HG03196 (cell line): ENCODE data around the gene TM9SF4.
A peak's percentile ranks its signal among the peaks of the same experiment; 100 is the strongest.

Experiments
- ATAC-seq: cut with Tn5 transposase; IDR thresholded peaks from one replicate; pipeline ENCODE4 v1.9.1; 2021; ENCODE audit not compliant: unreplicated experiment

Gene TM9SF4

DNA sequence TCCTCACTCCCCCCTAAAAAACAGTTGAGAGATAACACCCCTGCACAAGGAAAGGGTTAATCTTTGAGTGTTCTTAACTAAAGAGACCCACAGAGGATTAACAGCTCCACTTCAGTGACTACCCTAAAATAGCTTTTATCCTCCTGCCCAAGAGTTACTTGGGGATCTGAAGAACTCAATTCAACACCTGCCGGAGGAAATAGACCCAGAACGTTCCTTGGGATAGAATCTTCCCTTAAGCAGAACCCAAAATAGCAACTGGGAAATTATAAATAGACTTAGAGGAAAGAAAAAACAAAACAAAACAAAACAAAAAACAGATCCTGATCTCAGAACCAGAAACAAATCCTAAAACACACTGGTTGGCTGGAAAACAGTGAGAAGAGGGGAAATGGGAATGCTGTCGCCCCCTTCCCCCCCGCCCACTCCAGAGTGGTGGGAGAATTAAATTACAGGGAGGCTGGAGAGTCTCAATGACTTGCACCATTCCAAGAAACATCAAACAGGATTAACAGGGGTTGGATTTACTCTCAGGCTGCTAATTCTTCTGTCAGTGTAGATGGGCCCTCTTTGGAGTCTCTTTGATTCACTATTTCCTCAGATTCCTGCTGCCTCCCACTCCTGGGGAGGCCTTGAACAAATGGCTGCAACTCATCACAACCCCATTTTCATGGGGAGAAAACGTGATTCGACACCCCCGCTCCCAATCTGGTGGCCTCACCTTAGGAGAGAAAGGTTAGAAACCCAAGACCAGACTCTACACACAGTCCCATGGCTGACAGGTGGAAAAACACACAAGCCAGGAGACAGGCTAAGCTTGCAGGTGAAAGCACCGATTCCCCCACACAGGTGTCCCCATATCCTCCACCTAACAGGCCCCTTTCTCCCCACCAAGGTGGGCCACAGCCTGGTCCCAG is 96.6 kb downstream of the TM9SF4 start:
- no peak for ATAC-seq

DNA sequence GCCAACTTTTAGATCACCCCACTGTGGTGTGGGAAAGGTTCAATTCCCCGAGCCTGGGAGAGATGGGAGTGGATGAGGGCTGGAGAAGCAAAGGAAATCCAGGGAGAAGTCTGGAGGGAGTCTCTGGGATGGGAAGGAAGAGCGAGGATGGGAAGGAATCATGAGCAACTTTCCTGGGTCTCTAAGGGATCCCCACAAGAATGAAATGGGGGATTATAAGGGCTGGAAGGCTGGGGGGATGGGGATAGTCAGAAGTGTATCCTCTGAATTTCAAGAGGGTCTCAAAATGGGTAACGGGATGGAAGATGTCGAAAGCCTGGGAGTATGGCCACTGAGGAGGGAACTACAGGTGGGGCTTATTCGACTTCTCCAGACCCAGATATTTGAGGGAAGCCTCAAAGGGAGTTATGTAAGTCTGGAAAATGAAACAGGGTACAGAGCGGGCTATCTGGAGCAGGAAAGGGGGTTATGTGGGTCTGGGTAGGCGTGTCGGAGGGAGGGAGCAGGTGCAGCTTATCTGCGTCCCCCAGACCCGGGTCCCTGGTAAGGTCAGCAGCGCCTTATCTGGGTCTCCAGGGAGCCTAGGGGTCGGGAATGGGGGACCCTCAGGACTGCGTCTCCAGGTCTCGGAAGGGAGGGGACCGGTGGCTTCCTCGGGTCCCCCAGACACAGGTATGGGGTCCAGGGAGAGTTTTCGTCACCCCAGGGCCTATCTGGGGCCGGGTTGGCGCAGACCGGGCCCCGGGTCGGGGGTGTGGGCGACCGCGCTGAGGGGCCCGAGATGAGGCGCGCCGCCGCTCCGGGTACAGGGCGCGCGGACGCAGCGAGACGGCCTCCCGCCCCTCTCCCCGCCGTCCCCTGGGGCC is 97.5 kb downstream of the TM9SF4 start:
- ATAC-seq, result peak; percentile 16

DNA sequence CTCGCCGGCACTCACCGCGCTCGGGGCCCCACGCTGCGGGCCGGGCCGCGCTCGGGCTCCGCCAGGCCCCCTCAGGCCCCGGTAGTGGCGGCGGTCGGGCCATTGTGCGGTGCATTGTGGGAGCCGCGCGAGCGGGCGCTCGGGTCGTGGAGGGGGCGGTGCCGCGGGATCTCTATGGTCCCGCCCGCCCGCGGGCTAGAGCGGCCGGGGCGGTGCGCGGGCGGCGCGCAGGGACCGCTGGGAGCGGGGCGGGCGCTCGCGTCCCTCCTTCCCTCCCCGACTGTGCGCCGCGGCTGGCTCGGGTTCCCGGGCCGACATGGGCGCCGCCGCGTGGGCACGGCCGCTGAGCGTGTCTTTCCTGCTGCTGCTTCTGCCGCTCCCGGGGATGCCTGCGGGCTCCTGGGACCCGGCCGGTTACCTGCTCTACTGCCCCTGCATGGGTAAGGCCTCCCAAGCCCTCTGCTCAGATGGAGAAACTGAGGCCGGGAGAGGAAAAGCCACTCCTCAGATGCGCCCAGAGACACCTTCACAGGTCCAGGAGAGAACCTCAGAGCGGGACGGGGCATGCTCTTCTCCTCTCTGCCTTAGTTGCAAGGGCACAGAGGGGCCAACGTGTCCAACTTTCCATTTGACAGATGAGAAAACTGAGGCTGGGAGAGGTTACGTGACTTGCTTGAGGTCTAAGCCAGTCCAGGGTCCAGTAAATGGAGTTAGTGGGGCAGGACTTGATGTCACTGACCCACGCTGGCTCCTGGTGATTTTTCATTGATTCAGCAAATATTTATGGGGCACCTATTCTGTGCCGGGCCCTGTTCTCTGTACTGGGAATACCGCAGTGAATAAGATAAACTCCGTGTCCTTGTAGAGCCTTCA is 98.3 kb downstream of the TM9SF4 start, which contains the start of the genes PLAGL2 and POFUT1:
Gene PLAGL2, minus strand, starts transcription at position 118 of the 873 bp plus-strand sequence. CDS start 5,565 bp downstream, outside the sequence.
Gene POFUT1, plus strand, starts transcription at position 255 of the 873 bp plus-strand sequence. Its CDS starts 62 bp downstream, at position 317.
- ATAC-seq, result peak; percentile 90

DNA sequence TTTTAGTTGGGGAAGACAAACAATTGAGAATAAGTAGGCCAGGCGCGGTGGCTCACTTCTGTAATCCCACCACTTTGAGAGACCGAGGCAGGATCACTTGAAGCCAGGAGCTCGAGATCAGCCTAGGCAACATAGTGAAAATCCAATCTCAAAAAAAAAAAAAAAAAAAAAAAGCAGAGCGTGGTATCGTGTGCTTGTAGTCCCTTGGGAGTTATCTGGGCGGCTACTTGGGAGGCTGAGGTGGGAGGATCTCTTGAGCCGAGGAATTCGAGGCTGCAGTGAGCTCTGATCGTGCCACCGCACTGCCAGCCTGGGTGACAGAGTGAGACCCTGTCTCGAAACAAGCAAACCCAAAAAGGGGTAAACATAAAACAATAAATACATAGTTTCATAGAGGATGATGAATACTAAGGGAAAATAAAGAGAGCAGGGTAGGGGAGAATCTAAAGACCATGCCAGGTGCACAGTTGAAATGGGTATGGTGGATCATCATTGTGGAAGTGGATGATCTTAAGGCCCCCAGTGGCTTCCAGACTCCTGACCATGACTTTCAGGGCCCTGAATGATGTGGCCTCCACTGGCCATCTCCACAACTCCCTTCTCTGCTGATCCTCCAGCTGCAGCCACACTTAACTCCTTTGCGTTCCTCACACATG is 99.1 kb downstream of the TM9SF4 start:
- ATAC-seq, result no peak

DNA sequence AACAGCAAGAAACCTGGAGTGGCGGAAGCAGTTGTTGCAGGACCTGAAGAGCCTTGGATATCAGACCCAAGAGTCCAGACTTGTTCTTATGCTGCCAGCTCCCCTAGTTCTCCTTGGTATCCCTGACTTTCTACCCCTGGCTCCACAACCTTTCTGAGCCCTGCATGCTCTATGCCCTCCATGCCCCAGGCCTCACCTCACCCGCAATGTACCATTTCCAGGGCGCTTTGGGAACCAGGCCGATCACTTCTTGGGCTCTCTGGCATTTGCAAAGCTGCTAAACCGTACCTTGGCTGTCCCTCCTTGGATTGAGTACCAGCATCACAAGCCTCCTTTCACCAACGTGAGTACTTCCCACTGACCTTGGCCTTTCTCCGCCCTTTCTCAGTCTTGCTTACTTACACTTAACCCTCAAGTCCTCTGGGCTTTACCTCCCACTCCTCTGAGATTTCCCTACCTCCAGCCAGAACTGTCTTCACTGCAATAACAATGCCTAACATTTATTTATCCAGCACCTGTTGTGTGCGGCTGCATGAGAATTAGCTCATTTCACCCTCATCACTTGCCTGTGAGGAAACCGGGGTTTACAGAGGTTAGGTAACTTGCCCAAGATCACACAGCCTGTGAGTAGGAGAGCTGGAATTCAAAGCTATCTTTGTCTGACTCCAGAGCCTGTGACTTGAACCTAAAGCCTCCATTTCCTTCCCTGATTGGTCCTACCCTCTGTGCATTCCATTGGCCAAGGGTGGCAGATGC is 100.5 kb downstream of the TM9SF4 start:
- no peak for ATAC-seq

DNA sequence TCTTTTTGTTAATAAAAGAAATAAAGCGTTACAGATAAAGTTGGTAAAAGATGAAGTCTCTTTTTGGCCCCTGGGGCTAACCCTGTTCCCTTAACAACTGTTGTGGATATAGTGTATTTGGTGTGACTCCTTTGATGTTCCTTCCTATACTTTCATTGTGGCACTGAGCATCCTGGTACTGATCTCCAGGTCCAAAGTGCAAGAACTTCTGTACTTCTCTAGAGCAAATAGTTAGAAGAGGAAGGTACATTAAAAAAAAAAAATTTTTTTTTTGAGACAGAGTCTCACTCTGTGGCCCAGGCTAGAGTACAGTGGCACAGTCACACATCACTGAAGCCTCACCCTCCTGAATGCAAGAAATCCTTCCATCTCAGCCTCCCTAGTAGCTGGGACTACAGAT is 104.4 kb downstream of the TM9SF4 start:
- ATAC-seq, result no peak

DNA sequence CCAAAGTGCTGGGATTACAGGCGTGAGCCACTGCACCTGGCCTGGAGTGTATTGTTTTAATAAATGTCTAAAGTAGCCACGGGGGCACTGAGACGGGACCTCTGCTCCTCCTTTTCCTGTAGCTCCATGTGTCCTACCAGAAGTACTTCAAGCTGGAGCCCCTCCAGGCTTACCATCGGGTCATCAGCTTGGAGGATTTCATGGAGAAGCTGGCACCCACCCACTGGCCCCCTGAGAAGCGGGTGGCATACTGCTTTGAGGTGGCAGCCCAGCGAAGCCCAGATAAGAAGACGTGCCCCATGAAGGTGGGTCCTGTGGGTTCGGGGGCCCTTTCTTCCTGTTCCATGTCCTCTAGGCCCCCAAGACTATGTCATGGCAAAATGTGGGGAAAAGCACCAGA is 105.6 kb downstream of the TM9SF4 start:
- ATAC-seq, result no peak

DNA sequence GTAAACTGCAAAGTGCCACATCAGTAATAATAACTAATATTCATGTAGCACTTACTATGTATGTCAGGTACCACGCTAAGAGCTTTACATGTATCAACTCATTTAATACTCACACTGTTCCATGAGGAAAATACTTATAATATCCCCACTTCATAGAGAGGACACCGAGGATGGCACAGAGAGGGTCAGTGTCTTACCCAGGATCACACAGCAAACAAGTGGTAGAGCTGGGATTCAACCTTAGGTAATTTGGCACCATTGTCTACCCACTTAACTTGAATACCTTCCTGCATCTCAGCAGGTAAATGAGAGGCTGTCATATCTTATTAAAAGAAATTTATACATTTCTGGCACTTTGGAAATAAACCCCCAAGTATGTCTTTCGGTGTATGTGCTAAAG is 106.2 kb downstream of the TM9SF4 start:
- ATAC-seq, result no peak

DNA sequence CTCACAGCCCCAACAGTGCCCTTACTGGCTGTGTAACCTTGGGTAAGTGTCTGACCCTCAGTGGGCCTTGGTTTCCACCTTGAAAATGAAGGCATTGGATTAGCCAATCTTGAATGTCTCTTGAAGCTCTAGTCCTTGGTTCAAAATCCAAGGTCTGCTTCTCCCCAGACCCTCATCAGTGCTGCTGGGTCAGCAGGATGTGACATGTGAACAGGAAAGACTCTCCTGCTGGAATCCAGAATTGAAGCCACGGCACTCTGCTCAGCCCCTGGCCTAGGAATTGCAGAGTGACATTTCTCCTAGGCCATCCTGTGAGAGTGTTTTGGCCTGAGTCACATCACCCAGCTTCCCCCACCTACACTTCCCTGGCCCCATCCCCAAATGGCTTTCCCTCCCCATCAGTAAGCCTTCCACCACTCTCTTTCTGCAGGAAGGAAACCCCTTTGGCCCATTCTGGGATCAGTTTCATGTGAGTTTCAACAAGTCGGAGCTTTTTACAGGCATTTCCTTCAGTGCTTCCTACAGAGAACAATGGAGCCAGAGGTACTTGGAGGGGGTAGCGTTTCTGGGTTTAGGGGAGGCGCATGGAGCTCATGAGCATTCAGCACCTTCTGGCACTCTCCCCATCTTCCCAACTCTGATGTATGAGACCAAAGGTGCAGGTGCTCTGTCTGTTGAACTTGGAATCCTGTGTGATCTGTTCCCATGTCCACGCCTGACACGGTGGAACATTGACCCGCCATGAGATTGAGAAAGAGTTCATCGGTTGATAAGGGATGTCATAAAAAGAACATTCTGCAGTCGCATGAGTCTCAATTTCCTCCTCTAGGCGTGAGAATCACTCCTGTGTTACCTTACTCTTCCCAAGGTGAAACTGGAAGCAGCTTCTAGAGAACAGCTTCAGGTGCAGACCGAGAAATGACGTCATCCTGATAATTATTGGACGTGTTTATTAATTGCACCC is 106.9 kb downstream of the TM9SF4 start:
- no peak for ATAC-seq
